HG02759 (cell line): ENCODE data around the gene ZC3H12C.
"Not testable (repeated sequence)": the region's sequence is repeated elsewhere in the genome, so short reads cannot be mapped to it uniquely, and the experiment has no call there.

Experiments
- ATAC-seq: cut with Tn5 transposase; IDR thresholded peaks from one replicate; pipeline ENCODE4 v1.9.1; 2021; ENCODE audit warnings: mild to moderate bottlenecking, moderate library complexity; ENCODE audit not compliant: unreplicated experiment

The ZC3H12C gene

DNA sequence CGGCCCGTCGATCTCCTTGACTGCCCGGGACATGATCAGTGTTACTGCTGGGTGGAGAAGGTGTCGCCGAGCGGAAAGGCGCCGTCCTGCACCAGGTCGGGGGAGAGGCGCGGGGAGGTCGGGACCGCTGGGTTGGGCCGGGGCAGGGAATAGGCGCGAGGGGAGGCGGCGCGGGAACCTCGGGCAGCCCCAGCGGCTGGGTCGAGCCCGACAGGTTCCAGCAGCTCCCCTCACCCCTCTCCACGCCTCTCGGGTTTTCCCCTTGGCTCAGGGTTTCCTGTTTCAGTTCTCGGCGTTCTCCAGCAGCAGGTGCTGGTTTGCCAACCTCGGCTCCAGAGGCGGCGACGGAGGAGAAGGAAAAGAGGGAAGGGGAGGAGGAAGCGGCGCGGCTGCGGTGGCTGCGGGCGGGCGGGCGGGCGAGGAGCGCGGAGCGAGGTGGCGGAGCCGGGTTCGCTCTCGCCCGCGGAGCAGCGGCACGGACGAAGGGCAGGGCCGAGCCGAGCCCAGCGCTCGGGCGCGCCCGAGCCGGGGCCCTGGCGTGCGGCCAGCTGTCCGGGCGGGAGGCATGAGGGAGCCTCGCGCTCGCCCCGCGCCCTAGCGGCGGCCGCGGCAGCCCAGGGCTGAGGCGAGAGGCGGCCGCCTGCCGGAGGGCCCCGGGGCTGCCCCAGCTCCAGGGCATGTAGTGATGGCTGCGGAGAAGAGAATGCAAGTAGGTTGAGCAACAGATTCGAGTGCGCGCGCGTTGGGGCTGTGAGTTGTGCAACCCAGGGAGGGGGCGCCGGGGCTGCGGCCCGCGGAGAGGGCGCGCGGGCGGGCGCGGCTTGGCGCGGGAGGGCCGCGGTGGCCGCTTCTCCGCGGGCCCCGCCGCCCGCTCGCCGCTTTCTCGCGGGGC lies at the start of gene ZC3H12C:
Gene ZC3H12C, plus strand, starts transcription at position 878 of the 892 bp plus-strand sequence. CDS start 20 bp downstream, outside the sequence.
- ATAC-seq = peak; percentile 71

DNA sequence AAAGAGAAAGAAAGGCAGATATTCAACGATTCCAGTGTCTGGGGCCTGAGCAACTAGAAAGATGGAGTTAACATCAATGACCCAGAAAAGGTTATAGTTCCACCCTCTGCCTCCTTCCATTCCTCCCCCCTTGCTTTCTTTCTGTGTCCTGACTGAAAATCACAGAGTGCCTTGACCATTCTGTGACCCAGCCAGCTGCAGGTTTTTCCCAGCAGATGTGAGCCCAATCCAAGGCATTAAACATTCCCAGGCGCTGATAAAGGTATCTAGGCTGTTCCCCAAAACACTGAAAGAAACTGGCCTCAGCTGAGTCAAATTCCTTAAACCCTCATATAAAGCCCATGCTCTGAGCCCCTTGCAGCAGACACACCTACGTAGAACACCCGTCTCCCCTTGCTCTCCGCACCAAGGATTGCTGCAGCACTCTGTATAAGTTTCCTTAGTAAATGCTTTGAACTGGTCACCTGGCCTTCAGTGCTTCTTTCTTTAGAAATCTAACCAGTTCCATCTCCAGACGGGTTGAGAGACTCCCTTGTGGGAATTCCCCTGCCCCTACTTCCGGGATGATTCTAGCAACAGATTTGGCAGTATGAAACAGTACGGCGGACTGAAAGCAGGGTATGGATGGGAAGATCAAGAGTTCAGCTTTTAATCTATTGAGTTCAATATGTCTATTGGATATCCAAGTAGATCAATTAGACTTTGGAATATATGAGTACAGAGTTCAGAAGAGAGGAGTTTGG lies 48.8 kb upstream of the ZC3H12C start:
- ATAC-seq = no peak

DNA sequence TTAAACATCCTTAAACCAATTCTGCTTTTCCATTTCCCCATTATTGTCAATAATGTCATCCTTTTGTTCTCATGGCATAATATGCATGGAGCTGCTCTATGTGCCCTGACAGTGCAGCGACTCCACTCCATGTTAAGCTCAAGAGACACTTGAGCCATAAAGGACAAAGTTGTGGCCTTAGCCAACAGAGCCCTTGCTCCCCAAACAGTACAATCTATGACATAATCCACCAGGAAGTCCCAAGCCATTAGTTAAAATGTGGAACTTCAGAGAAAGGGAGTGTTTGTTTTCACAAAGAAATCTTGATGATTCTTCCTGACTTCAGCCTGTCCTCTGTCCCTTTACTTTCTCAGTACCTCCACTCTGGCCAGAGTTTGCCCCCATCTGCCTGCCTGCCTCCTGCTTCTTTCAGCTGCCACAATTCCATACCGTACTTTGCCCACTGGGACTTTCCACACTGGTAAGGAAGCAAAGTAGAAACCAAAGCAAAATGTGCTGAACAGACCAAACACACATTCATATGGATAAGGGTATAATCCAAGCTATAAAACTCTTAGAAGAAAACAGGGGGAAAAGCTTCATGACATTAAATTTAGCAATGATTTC lies 46.3 kb upstream of the ZC3H12C start:
- no peak for ATAC-seq

DNA sequence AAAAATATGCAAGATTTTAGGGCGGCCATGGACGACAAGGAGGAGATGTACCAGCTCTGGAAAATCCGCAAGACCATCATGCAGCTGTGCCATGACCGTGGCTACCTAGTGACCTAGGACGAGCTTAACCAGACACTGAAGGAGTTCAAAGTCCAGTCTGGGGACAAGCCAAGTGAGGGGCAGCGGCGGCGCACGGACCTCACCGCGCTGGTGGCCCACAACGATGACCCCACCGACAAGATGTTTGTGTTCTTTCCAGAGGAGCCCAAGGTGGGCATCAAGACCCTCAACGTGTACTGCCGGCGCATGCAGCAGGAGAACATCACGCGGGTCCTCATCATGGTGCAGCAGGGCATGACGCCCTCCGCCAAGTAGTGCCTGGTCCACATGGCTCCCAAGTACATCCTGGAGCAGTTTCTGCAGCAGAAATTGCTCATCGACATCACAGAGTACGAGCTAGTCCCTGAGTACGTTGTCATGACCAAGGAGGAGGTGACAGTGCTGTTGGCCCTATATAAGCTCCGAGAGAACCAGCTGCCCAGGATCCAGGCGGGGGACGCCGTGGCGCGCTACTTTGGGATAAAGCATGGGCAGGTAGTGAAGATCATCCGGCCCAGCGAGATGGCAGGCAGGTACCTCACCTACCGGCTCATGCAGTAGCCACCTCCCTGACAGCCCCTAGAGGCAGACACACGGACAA lies 43.5 kb upstream of the ZC3H12C start:
- ATAC-seq = no peak

DNA sequence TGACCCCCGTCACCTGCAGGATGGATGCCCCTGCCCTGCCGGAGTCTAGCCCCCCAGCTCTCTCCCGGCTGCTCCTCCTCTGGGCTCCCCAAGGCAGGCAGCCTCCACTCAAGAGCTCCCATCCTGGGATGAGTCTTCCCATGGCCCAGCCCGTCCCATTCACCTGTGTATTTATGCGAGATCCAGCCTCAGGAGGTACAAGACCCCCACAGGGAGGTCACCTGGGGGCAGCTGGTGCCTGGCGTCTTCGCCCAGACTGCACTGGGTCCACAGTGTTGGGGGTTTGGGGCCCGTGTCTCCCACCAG lies 43.0 kb upstream of the ZC3H12C start:
- ATAC-seq = no peak

- no peak for ATAC-seq
Observed at GRCh38 chr11:110053848-110054414, 39.3 kb upstream of the ZC3H12C start.

DNA sequence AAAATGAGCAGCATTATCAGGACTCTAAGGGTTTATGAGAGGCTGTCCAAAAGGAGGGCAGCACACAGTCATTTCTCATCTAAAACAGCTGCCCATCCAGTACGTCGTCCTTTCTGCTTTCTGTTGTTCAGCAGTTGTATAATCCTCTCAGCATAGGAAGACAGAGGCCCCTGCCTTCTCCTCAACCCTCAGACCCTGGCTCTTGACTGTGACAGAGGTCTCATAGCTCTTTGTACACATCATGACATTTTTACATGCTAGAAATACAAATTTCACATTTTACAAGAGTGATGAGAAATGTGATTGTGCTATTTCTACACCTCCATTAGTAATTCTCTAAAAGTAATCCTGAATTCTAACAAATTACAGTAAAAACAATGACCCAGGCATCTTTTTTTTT lies 36.2 kb upstream of the ZC3H12C start:
- no peak for ATAC-seq

GRCh38 chr11:110059706-110060463 lies 33.3 kb upstream of the ZC3H12C start:
- no peak for ATAC-seq

GRCh38 chr11:110061296-110061695 lies 31.9 kb upstream of the ZC3H12C start:
- ATAC-seq = no peak

DNA sequence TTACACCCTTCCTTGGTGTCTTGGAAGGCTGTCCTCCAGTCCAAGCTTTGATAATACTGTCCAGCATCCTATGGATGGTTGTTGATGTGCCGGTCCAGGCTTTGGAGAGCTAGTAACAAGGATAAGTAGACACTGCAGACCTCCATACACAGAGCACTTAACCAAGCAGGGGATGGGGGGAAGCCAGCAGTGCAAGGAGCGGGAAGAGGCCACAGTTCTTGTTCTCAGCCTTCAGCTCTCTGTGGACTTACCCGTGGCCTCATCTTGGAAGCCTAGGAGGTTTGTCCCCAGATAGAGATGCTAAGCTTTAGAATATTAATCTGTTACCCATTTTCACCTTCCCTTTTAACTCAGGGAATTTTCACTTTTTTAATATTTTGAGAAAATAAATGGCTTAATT lies 30.9 kb upstream of the ZC3H12C start:
- no peak for ATAC-seq

DNA sequence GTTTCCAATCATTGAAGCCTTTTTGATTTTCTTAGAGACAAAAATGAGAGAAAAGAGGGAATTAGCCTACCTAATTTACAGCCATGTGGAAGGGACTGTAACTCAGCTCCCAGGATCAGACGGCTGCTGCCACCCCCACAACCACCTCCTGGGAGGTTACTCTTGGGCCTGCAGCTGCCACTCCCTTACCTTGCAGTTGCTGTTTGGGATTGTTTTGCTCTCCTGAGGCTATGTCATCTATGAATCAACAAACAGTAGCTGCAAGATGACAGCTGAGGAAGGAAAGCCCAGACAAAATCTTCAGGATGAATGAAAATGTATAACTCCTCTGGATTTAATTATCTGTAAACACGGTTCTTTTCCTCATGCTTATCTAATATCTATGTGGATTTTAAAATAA lies 28.0 kb upstream of the ZC3H12C start:
- ATAC-seq = no peak

DNA sequence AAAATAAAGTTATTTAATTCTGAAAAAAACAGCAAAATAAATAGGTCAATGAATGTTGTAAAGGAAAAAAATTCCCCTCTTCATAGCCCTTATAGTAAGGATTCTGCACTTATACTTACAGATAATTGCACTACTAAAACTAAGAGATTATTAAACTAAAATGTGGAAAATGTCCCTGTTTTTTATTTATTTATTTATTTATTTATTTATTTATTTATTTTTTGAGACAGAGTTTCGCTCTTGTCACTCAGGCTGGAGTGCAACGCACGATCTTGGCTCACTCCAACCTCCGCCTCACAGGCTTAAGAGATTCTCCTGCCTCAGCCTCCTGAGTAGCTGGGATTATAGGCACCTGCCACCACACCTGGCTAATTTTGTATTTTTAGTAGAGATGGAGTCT lies 25.2 kb upstream of the ZC3H12C start:
- ATAC-seq = not testable (repeated sequence)

DNA sequence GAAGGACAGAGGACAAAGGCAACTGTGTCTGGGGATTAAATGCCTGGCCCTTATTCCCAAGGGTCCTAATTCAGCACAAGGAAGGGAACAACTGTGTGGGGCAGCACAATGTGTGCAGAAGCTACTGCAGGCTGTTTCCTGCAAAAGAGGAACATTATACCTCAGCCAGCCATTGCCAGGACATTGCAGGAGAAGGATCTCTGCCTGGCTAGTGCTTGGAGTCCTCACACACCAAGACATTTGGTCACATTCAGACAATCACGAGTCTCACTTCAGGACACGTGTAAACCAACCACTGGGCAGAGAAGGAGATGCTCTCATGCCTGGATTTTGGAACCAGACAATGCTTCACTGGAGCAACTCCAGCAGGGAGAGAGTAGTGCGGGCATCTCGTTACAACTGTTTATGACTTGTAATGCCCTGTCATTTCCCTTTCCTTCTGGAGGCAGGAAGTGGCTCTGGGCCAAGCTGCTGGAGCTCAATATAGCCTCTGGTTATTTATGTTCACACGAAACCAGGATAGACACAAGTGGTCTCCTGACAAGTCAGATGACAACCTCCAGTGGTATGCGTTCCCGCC lies 23.9 kb upstream of the ZC3H12C start:
- ATAC-seq = no peak

DNA sequence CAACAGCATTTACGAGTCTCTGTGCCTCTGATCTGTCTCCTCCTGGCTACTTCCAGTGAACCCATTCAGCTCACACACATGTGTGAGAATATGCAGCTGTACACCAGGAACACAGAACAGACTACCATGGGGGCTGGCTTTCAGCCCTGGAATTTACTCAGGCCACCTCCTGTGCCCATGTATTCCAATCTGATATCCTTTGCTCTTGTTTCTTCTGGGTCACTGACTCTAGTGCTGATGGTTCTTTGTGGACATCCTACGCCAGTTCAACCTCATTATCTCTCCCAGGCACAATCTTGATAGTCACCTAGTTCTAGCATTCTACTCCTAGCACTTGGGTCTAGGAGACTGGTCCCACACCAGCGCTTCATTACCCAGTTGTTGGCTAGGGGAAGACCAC lies 23.0 kb upstream of the ZC3H12C start:
- ATAC-seq = no peak

DNA sequence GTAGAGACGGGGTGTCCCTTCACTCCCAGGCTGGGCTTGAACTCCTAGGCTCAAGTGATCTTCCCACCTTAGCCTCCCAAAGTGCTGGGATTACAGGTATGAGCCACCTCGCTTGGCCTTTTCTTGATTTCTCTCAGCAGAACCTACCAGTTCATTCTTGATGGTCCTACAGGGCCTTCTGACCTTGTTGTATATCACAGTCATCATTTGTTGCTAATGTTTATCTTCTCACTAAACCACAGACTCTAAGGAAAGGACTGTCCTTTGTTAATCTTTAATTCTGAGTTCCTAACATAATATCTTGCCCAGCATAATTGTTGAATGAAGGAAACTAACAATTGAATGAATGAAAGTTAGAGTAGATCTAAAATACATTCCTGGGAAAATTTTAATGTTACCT lies 22.0 kb upstream of the ZC3H12C start:
- ATAC-seq = peak; percentile 69

DNA sequence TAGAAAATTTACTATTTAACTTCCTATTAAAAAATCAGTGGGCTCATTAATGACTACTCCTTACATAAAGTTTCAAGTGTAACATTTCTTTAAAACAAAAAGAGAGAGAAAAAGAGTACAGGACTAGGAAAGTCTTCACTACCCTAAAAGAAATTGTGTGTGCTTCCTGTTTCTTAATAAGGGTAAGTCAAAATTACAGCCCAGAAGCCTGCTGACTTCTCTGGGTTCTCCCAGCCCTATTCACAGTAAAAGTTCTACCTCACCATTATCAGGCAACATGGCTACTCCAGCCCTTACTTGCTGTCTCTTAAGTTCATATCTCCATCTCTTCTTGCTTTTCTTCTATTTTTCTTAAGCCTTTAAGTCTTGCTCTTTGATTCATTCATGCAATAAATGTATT lies 20.3 kb upstream of the ZC3H12C start:
- ATAC-seq = no peak

GRCh38 chr11:110074499-110074898 lies 18.7 kb upstream of the ZC3H12C start:
- no peak for ATAC-seq

- ATAC-seq = no peak
Observed at GRCh38 chr11:110075105-110075846, 17.9 kb upstream of the ZC3H12C start.

DNA sequence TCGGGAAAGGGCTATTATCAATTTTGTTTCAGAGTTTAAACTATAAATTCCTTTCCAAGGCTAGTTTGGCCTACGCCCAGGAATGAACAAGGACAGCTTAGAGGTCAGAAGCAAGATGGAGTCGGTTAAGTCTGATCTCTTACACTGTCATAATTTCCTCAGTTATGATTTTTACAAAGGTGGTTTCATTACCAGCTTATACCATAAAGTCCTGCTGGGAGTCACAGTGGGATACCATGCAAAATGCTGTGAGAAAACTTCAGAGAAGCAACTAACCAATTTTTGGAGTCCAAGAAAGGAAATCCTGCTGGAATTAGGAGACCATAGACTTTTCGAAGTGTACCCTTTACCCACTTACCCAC lies 17.4 kb upstream of the ZC3H12C start:
- ATAC-seq = no peak
